SK-N-SH (cell line): ENCODE measurements around the gene IFI16. TPM values are rescaled to one million over a fixed set of nuclear protein-coding genes. Genes with fewer than 3 reads are reported as not detected.

Source experiments
- CTCF ChIA-PET: fragments of 300-600, 350-600 bp; formaldehyde crosslinking; extraction: SDS; loops from one replicate; lab custom pipeline; 2021; lab: Yijun Ruan, JAX
- POLR2A ChIA-PET: fragments of 350-600 bp; sonication (Branson Sonifier 250); formaldehyde crosslinking; extraction: SDS; loops from one replicate; lab custom pipeline; 2020; ENCODE audit warnings: antibody characterized with exemption, inconsistent platforms; lab: Yijun Ruan, JAX
- DNase-seq: peaks from one replicate; pipeline ENCODE4 v3.0.0; 2012
- H2AFZ ChIP-seq: fragments of 200-600 bp; sonication (generic); 2 replicates; pipeline ENCODE4 v1.8.1; 2016; ENCODE audit warnings: antibody characterized with exemption, mild to moderate bottlenecking, low read depth
- H3F3A ChIP-seq: fragments of 200-600 bp; sonication (generic); replicated peaks from 2 replicates; pipeline ENCODE3; 2016; ENCODE audit warnings: antibody characterized with exemption, mild to moderate bottlenecking; ENCODE audit not compliant: insufficient read depth
- H3K27ac ChIP-seq, 2 experiments: fragments of 200-500 bp in 1 of 2; fragments of 200-600 bp in 1 of 2; sonication (Bioruptor generic) in 1 of 2; sonication (generic), shearing (Covaris generic) in 1 of 2; 2 replicates each; pipeline versions ENCODE4 v1.5.1 to v1.6.1; 2014 to 2016; ENCODE audit warnings: low read depth in 2 of 2, inconsistent platforms in 1 of 2, low read length in 1 of 2, mild to moderate bottlenecking in 1 of 2, mixed read lengths in 1 of 2
- H3K27me3 ChIP-seq: fragments of 200-600 bp; sonication (generic), shearing (Covaris generic); 2 replicates; pipeline ENCODE4 v1.6.1; 2016; ENCODE audit warnings: mixed run types; ENCODE audit not compliant: insufficient read depth
- H3K36me3 ChIP-seq, 2 experiments: fragments of 200-500 bp in 1 of 2; fragments of 200-600 bp in 1 of 2; sonication (Bioruptor generic) in 1 of 2; sonication (generic) in 1 of 2; replicated peaks in 1 of 2; 2 replicates each; pipeline versions ENCODE3 to v1.5.1; 2014 to 2016; ENCODE audit warnings: low read length in 1 of 2, mild to moderate bottlenecking in 1 of 2; ENCODE audit not compliant: insufficient read depth in 2 of 2, control insufficient read depth in 1 of 2
- H3K4me1 ChIP-seq, 2 experiments: fragments of 200-500 bp in 1 of 2; fragments of 200-600 bp in 1 of 2; sonication (Bioruptor generic) in 1 of 2; sonication (generic), shearing (Covaris generic) in 1 of 2; 2 replicates each; pipeline versions ENCODE4 v1.5.1 to v1.6.1; 2014 to 2016; ENCODE audit warnings: low read depth in 1 of 2, low read length in 1 of 2, mixed run types in 1 of 2; ENCODE audit not compliant: insufficient read depth in 2 of 2, control insufficient read depth in 1 of 2
- H3K4me2 ChIP-seq: fragments of 200-600 bp; sonication (generic), shearing (Covaris generic); 2 replicates; pipeline ENCODE4 v1.6.1; 2017; ENCODE audit warnings: mixed run types
- H3K4me3 ChIP-seq, 2 experiments: fragments of 200-500 bp in 1 of 2; fragments of 200-600 bp in 1 of 2; sonication (Bioruptor generic) in 1 of 2; sonication (generic), shearing (Covaris generic) in 1 of 2; 2 replicates each; pipeline versions ENCODE4 v1.5.1 to v1.8.1; 2014 to 2016; ENCODE audit warnings: low read depth in 2 of 2, inconsistent platforms in 1 of 2, low read length in 1 of 2, mild to moderate bottlenecking in 1 of 2, mixed read lengths in 1 of 2, moderate library complexity in 1 of 2
- H3K79me2 ChIP-seq: fragments of 200-600 bp; sonication (generic); 2 replicates; pipeline ENCODE4 v1.8.1; 2017; ENCODE audit warnings: mild to moderate bottlenecking; ENCODE audit not compliant: insufficient read depth
- H3K9ac ChIP-seq: fragments of 200-600 bp; sonication (generic); 2 replicates; pipeline ENCODE4 v1.6.1; 2017; ENCODE audit warnings: mixed run types
- H3K9me2 ChIP-seq: fragments of 200-600 bp; sonication (generic); 2 replicates; pipeline ENCODE4 v1.6.1; 2017; ENCODE audit warnings: mixed run types
- H3K9me3 ChIP-seq: fragments of 200-600 bp; sonication (generic); 2 replicates; pipeline ENCODE4 v1.6.1; 2017; ENCODE audit warnings: mixed run types, mild to moderate bottlenecking, moderate library complexity
- H4K20me1 ChIP-seq: fragments of 200-600 bp; sonication (generic); 2 replicates; pipeline ENCODE4 v1.6.1; 2017; ENCODE audit warnings: mild to moderate bottlenecking, mixed run types; ENCODE audit not compliant: insufficient read depth
- CHD2 ChIP-seq: fragments of 150-350 bp; IDR thresholded peaks from 2 replicates; pipeline ENCODE4 v1.6.1; 2018; ENCODE audit warnings: low read length; ENCODE audit not compliant: partially characterized antibody
- CTCF ChIP-seq: fragments of 200-600 bp; sonication (generic); IDR thresholded peaks from 2 replicates; pipeline ENCODE4 v1.6.1; 2017; ENCODE audit warnings: antibody characterized with exemption, mild to moderate bottlenecking, moderate library complexity
- ELF1 ChIP-seq: IDR thresholded peaks from 2 replicates; pipeline ENCODE4 v1.4.0; 2012
- EP300 ChIP-seq, 2 experiments: IDR thresholded peaks; 2 replicates each; pipeline versions ENCODE4 v1.4.0 to v1.6.1; 2012; ENCODE audit warnings: borderline replicate concordance in 1 of 2, low read depth in 1 of 2, low read length in 1 of 2
- FOSL2 ChIP-seq: IDR thresholded peaks from 2 replicates; pipeline ENCODE4 v1.4.0; 2012; ENCODE audit warnings: low read depth, mild to moderate bottlenecking, moderate library complexity, borderline replicate concordance
- FOXJ3 ChIP-seq: sonication (generic); formaldehyde crosslinking; IDR thresholded peaks from 2 replicates; pipeline ENCODE4 v1.5.1; 2020; ENCODE audit warnings: mild to moderate bottlenecking, missing genetic modification reagents
- GABPA ChIP-seq: IDR thresholded peaks from 2 replicates; pipeline ENCODE4 v1.4.0; 2012; ENCODE audit warnings: low read depth, mild to moderate bottlenecking
- MEF2A ChIP-seq: IDR thresholded peaks from 2 replicates; pipeline ENCODE4 v1.4.0; 2012; ENCODE audit warnings: low read depth, borderline replicate concordance
- NFIC ChIP-seq: IDR thresholded peaks from 2 replicates; pipeline ENCODE4 v1.4.0; 2012; ENCODE audit warnings: borderline replicate concordance
- NRF1 ChIP-seq: IDR thresholded peaks from 2 replicates; pipeline ENCODE4 v1.6.1; 2012; ENCODE audit warnings: low read depth, mild to moderate bottlenecking, low read length
- POLR2AphosphoS5 ChIP-seq: IDR thresholded peaks from 2 replicates; pipeline ENCODE4 v1.6.1; 2012; ENCODE audit warnings: low read depth, low read length
- RCOR1 ChIP-seq: fragments of 150-350 bp; IDR thresholded peaks from 2 replicates; pipeline ENCODE4 v1.6.1; 2017; ENCODE audit warnings: antibody characterized with exemption, low read length
- REST ChIP-seq: IDR thresholded peaks from 2 replicates; pipeline ENCODE4 v1.6.1; 2012; ENCODE audit warnings: mild to moderate bottlenecking, low read depth, low read length, moderate library complexity
- RFX5 ChIP-seq: IDR thresholded peaks from 2 replicates; pipeline ENCODE4 v1.6.1; 2012; ENCODE audit warnings: mild to moderate bottlenecking, improper control_type of control experiment, low read length
- TCF12 ChIP-seq: IDR thresholded peaks from 2 replicates; pipeline ENCODE4 v1.4.0; 2012
- USF1 ChIP-seq: IDR thresholded peaks from 2 replicates; pipeline ENCODE4 v1.4.0; 2012; ENCODE audit warnings: low read depth, borderline replicate concordance
- WGBS: methylation state at CpG from one replicate; pipeline ENCODE4 v1.1.6; 2017; ENCODE audit warnings: low lambda C conversion rate; 5-methylcytosine and 5-hydroxymethylcytosine counted together
- polyA plus RNA-seq, 3 experiments: library from polyadenylated mRNA; depleted of rRNA; stranded (reverse); fragments of >200 nt; gene quantifications; 2 replicates each; pipeline ENCODE4 v1.2.3, GENCODE V29; 2012

Gene IFI16
- polyA plus RNA-seq, 1 of the 3 experiments (the other 2 are of a cell fraction), result 56.1 TPM

- 69% methylated on average over 5 of the region's 5 CpGs for WGBS
- Histone ChIP-seq H3K4me3 (no peak overlapping the region), H3K27me3 (no peaks in the 10 kb centered on the region), H3K4me1 (peaks cover 0 to 11% of the 10 kb centered on the region in 2 experiments; a peak in 1 of 4 replicates), H4K20me1 (no peaks in the 10 kb centered on the region), H3K9me2 (no peaks in the 10 kb centered on the region), H2AFZ (no peak overlapping the region), H3K36me3 (peaks cover 56 to 57% of the 10 kb centered on the region in 2 experiments), H3K9ac (no peak overlapping the region), H3K4me2 (no peak overlapping the region), H3K79me2 (no peaks in the 10 kb centered on the region), H3K9me3 (no peaks in the 10 kb centered on the region), H3K27ac (no peak overlapping the region), H3F3A (peaks cover 5% of the 10 kb centered on the region)
- ChIA-PET POLR2A (no interaction called here), CTCF (interaction anchor here (0.6 to 0.9 kb wide), 2 partner anchors 16 to 328 kb away, joined by 3 to 4 read pairs; no protein-coding TSS in a partner anchor)
- no peak for DNase-seq
- TF ChIP-seq FOSL2, result no peak
These were observed 45.5 kb downstream of the IFI16 start for GRCh38 chr1:159055181-159055641.

GRCh38 chr1:159056069-159056698 is 46.5 kb downstream of the IFI16 start:
- H3K27ac ChIP-seq, result no peak overlapping the region
- no peaks in the 10 kb centered on the region for H3K27me3 ChIP-seq
- no peak for DNase-seq
- H4K20me1 ChIP-seq, result no peaks in the 10 kb centered on the region
- POLR2A ChIA-PET, result no interaction called here
- no peak overlapping the region for H2AFZ ChIP-seq
- H3K9me2 ChIP-seq, result no peaks in the 10 kb centered on the region
- H3K4me2 ChIP-seq, result no peak overlapping the region
- H3K9me3 ChIP-seq, result no peaks in the 10 kb centered on the region
- peaks cover 46 to 47% of the 10 kb centered on the region in 2 experiments for H3K36me3 ChIP-seq
- CTCF ChIA-PET, result interaction anchor here (0.9 kb wide), 1 partner anchor 15 kb away, joined by 3 read pairs; no protein-coding TSS in a partner anchor
- H3K4me1 ChIP-seq, result peaks cover 0 to 11% of the 10 kb centered on the region in 2 experiments; a peak in 1 of 4 replicates
- H3K4me3 ChIP-seq, result no peak overlapping the region
- no peak overlapping the region for H3K9ac ChIP-seq
- 37% methylated on average over 7 of the region's 7 CpGs for WGBS
- no peak for TF ChIP-seq TCF12
- peak; percentile 38; the same call in 1 of the 2 replicates for TF ChIP-seq CTCF
- peaks cover 5% of the 10 kb centered on the region for H3F3A ChIP-seq
- H3K79me2 ChIP-seq, result no peaks in the 10 kb centered on the region

GRCh38 chr1:159058751-159059150 is 49.0 kb downstream of the IFI16 start:
- H3K79me2 ChIP-seq, result no peaks in the 10 kb centered on the region
- H3K4me1 ChIP-seq, result peaks cover 0 to 4% of the 10 kb centered on the region in 2 experiments; a peak in 1 of 4 replicates
- POLR2A ChIA-PET, result no interaction called here
- no peaks in the 10 kb centered on the region for H3K9me3 ChIP-seq
- CTCF ChIA-PET, result interaction anchor here (1.3 kb wide), 1 partner anchor 14 kb away, joined by 4 read pairs; no protein-coding TSS in a partner anchor
- peaks cover 5% of the 10 kb centered on the region for H3F3A ChIP-seq
- H4K20me1 ChIP-seq, result no peaks in the 10 kb centered on the region
- WGBS, result 48% methylated on average over 7 of the region's 7 CpGs
- H3K9ac ChIP-seq, result no peak overlapping the region
- no peak overlapping the region for H3K4me3 ChIP-seq
- no peaks in the 10 kb centered on the region for H3K27me3 ChIP-seq
- no peaks in the 10 kb centered on the region for H3K9me2 ChIP-seq
- H3K4me2 ChIP-seq, result no peak overlapping the region
- H3K36me3 ChIP-seq, result peaks cover 21 to 25% of the 10 kb centered on the region in 2 experiments
- no peak for DNase-seq
- no peak overlapping the region for H2AFZ ChIP-seq
- H3K27ac ChIP-seq, result no peak overlapping the region
- TF ChIP-seq FOXJ3 (CRISPR knock-in tag), result no peak
- no peak for TF ChIP-seq GABPA
- no peak for TF ChIP-seq USF1
- TF ChIP-seq REST, result no peak
- TF ChIP-seq RFX5, result no peak
- no peak for TF ChIP-seq RCOR1
- TF ChIP-seq NRF1, result no peak
- no peak for TF ChIP-seq NFIC
- no peak for TF ChIP-seq EP300 (IDR thresholded peaks at IDR 0.05; ENCODE audit: borderline replicate concordance in 1 of 2, low read depth in 1 of 2, low read length in 1 of 2)
- no peak for TF ChIP-seq CHD2
- TF ChIP-seq ELF1, result no peak
- no peak for TF ChIP-seq MEF2A
- no peak for TF ChIP-seq POLR2AphosphoS5
